A673 (cell line): Measurements from ENCODE around the gene LIG3. TPM values are rescaled to one million over a fixed set of nuclear protein-coding genes. Genes with fewer than 3 reads are reported as not detected.
"Not testable (repeated sequence)": the region's sequence is repeated elsewhere in the genome, so short reads cannot be mapped to it uniquely, and the experiment has no call there.

Experiments
- BruUV-seq: library from RNA; stranded (reverse); fragments of 400-500 nt; replicated peaks from 2 replicates; lab custom pipeline; 2021; lab: Mats Ljungman, UMichigan
- CTCF ChIA-PET: fragments of 300-600 bp; sonication (Branson Sonifier 250); formaldehyde crosslinking; loops from one replicate; lab custom pipeline; 2022; ENCODE audit warnings: antibody characterized with exemption; lab: Charles Lee
- POLR2A ChIA-PET: fragments of 300-600 bp; sonication (Branson Sonifier 250); formaldehyde crosslinking; loops from one replicate; lab custom pipeline; 2022; ENCODE audit warnings: antibody characterized with exemption; ENCODE audit not compliant: low non-redundant PET; lab: Charles Lee
- DNase-seq: peaks from one replicate; pipeline ENCODE4 v3.0.0-alpha.2; 2015; ENCODE audit warnings: low spot score
- H3K27ac ChIP-seq: fragments of 200-600 bp; sonication (generic); 2 replicates; pipeline ENCODE4 v1.5.1; 2016; ENCODE audit warnings: mixed run types, low read depth, mild to moderate bottlenecking, mixed read lengths, antibody characterized with exemption, low read length; ENCODE audit not compliant: poor library complexity, severe bottlenecking
- H3K27me3 ChIP-seq: fragments of 200-600 bp; sonication (generic); replicated peaks from 2 replicates; pipeline ENCODE4 v1.6.1; 2017; ENCODE audit warnings: mixed run types, low read depth, mild to moderate bottlenecking, mixed read lengths, antibody characterized with exemption, low read length; ENCODE audit not compliant: insufficient read depth, poor library complexity
- H3K36me3 ChIP-seq: fragments of 200-600 bp; sonication (generic); 2 replicates; pipeline ENCODE4 v1.6.1; 2016; ENCODE audit warnings: mixed run types, mild to moderate bottlenecking, mixed read lengths, antibody characterized with exemption, low read length; ENCODE audit not compliant: insufficient read depth, poor library complexity, severe bottlenecking
- H3K4me1 ChIP-seq: fragments of 200-600 bp; sonication (generic); 2 replicates; pipeline ENCODE4 v1.6.1; 2017; ENCODE audit warnings: mixed run types, mild to moderate bottlenecking, mixed read lengths, antibody characterized with exemption, low read length; ENCODE audit not compliant: insufficient read depth, poor library complexity, severe bottlenecking
- H3K4me3 ChIP-seq: fragments of 200-600 bp; sonication (generic); 2 replicates; pipeline ENCODE4 v1.5.1; 2016; ENCODE audit warnings: low read depth, mixed run types, mild to moderate bottlenecking, mixed read lengths, low read length; ENCODE audit not compliant: poor library complexity, severe bottlenecking
- H3K9me3 ChIP-seq: fragments of 200-600 bp; sonication (generic); 2 replicates; pipeline ENCODE4 v1.6.1; 2016; ENCODE audit warnings: mixed run types, low read depth, mild to moderate bottlenecking, mixed read lengths, antibody characterized with exemption, low read length; ENCODE audit not compliant: poor library complexity, severe bottlenecking
- EZH2 ChIP-seq: fragments of 200-600 bp; sonication (generic); IDR thresholded peaks from 2 replicates; pipeline ENCODE4 v1.6.1; 2017; ENCODE audit warnings: borderline replicate concordance, low read depth, mild to moderate bottlenecking, mixed read lengths, antibody characterized with exemption, low read length; ENCODE audit not compliant: poor library complexity, severe bottlenecking
- intact Hi-C: fragments of 100-400 bp; cut with micrococcal nuclease; formaldehyde crosslinking; loops from one replicate; pipeline ENCODE4 v1.10.0; 2022; ENCODE audit not compliant: unreplicated experiment
- total RNA-seq: library from RNA; stranded (reverse); gene quantifications from 2 replicates; pipeline ENCODE4 v1.2.3, GENCODE V29; 2021
- TF ChIP-seq, protein P1 (sequence below): fragments of 300-800, 200-600 bp; sonication (generic); conservative IDR thresholded peaks from 2 replicates; pipeline ENCODE4 v1.5.1; 2017; ENCODE audit warnings: low read depth, mild to moderate bottlenecking, antibody characterized with exemption, low read length, moderate library complexity, mixed read lengths

Gene LIG3
- total RNA-seq, 1 experiment from 2014 or later = 23.0 TPM

GRCh38 chr17:35023538-35023937, 43.2 kb downstream of the LIG3 start:
- H3K27me3 ChIP-seq = no peaks in the 10 kb centered on the region
- H3K4me1 ChIP-seq = no peaks in the 10 kb centered on the region
- CTCF ChIA-PET = no interaction called here
- H3K4me3 ChIP-seq = no peak overlapping the region
- TF ChIP-seq, protein P1, sequence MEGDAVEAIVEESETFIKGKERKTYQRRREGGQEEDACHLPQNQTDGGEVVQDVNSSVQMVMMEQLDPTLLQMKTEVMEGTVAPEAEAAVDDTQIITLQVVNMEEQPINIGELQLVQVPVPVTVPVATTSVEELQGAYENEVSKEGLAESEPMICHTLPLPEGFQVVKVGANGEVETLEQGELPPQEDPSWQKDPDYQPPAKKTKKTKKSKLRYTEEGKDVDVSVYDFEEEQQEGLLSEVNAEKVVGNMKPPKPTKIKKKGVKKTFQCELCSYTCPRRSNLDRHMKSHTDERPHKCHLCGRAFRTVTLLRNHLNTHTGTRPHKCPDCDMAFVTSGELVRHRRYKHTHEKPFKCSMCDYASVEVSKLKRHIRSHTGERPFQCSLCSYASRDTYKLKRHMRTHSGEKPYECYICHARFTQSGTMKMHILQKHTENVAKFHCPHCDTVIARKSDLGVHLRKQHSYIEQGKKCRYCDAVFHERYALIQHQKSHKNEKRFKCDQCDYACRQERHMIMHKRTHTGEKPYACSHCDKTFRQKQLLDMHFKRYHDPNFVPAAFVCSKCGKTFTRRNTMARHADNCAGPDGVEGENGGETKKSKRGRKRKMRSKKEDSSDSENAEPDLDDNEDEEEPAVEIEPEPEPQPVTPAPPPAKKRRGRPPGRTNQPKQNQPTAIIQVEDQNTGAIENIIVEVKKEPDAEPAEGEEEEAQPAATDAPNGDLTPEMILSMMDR = no peak
- no peak for TF ChIP-seq EZH2
- BruUV-seq = no TSS peak
- no peak for DNase-seq
- no peaks in the 10 kb centered on the region for H3K9me3 ChIP-seq
- no peak overlapping the region for H3K27ac ChIP-seq
- POLR2A ChIA-PET = no interaction called here
- H3K36me3 ChIP-seq = no peaks in the 10 kb centered on the region
- intact Hi-C loops = no loop called here

- Histone ChIP-seq H3K27me3 (no peaks in the 10 kb centered on the region), H3K4me3 (no peak overlapping the region), H3K27ac (no peak overlapping the region), H3K36me3 (no peaks in the 10 kb centered on the region), H3K4me1 (no peaks in the 10 kb centered on the region), H3K9me3 (no peaks in the 10 kb centered on the region)
- ChIA-PET CTCF (no interaction called here), POLR2A (no interaction called here)
- intact Hi-C loops = no loop called here
- TF ChIP-seq EZH2 = no peak
- TF ChIP-seq, protein P1 = no peak
- DNase-seq = no peak
- no TSS peak for BruUV-seq
Measured at GRCh38 chr17:35025541-35025940, 45.2 kb downstream of the LIG3 start.

DNA sequence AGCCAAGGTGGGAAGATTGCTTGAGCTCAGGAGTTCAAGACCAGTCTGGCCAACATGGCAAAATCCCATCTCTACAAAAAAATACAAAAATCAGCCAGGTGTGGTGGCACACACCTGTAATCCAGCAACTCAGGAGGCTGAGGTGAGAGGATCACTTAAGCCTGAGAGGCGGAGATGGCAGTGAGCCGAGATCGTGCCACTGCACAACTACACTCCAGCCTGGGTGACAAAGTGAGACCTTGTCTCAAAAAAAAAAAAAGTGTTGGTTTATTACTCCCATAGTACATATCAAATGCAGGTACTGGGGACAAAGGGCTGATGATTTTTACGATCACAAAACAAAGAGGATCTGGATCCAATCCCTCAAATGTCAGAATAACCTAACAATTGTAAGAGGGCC, 47.8 kb downstream of the LIG3 start:
- BruUV-seq, H3K9me3 ChIP-seq, DNase-seq, H3K27ac ChIP-seq, POLR2A ChIA-PET, intact Hi-C loops, H3K27me3 ChIP-seq, H3K36me3 ChIP-seq, H3K4me3 ChIP-seq, CTCF ChIA-PET, H3K4me1 ChIP-seq: not testable (repeated sequence)

GRCh38 chr17:35028531-35029262, 48.4 kb downstream of the LIG3 start:
- no peak overlapping the region for H3K27ac ChIP-seq
- DNase-seq = no peak
- no TSS peak for BruUV-seq
- ChIA-PET CTCF (no interaction called here), POLR2A (no interaction called here)
- no peaks in the 10 kb centered on the region for H3K36me3 ChIP-seq
- H3K27me3 ChIP-seq = no peaks in the 10 kb centered on the region
- no peak overlapping the region for H3K4me3 ChIP-seq
- intact Hi-C loops = no loop called here
- TF ChIP-seq, protein P1 = no peak
- no peak for TF ChIP-seq EZH2
- no peaks in the 10 kb centered on the region for H3K9me3 ChIP-seq
- no peaks in the 10 kb centered on the region for H3K4me1 ChIP-seq
